CD4-positive, alpha-beta T cell treated with Interferon alpha-2 for 1 hour (primary cell): ENCODE measurements around the gene NPTN.

Experiments
- DNase-seq, 2 donors: peaks; one replicate each; pipeline ENCODE4 v3.0.0-alpha.2; 2020 to 2022

The NPTN gene

GRCh38 chr15:73517566-73517965 lies 115.6 kb downstream of the NPTN start:
- DNase-seq, result no peak

- DNase-seq, result no peak
Observed at GRCh38 chr15:73515527-73515926, 117.7 kb downstream of the NPTN start.
